Activated CD4-positive, alpha-beta T cell treated with anti-CD3 and anti-CD28 coated beads, Interleukin-2, Interleukin-6, amounts not matched to agents 100 ng/mL and 50 ng/mL, durations not matched to agents 16 hours and 8 hours (primary cell): Measurements from ENCODE around the gene PRKACA.
A peak's percentile ranks its signal among the peaks of the same experiment; 100 is the strongest.

Source experiments
- DNase-seq: peaks from one replicate; pipeline ENCODE4 v3.0.0-alpha.2; 2020

Gene PRKACA

DNA sequence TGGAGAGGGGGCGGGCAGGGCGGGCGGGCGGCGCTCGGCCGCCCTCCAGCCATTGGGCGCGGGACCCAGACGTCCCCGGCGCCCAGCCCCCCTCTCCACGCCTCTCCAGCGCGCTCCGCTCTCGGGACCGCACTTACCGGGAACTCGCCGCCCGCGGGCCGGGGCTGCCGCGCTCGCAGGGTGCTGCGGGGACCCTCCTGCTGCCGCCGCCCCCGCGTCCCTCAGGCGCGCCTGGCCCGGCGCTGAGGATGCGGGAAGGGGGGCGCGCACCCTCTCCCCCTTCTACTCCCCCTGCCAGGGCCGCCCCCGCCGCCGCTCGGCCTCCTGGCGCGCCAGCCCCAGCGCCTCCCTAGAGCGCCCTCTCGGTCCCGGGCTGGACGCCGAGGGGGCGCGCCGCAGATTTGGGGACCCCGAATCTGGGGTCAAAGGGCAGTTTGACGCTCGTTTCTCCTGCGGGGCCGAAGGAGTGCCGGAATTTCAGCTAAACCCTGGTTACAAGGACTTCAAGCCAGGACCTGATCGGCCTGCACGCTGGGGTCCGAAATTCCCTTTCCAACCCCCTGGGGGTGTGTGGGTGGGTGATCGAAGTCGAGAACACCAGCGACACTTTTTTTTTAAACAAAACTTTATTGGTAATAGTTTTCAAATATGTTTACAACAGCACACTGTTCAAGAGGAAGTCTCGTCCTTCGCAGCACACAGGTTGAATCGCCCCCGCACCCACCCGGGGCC lies 26.3 kb downstream of the PRKACA start:
- peak; percentile 39 for DNase-seq

DNA sequence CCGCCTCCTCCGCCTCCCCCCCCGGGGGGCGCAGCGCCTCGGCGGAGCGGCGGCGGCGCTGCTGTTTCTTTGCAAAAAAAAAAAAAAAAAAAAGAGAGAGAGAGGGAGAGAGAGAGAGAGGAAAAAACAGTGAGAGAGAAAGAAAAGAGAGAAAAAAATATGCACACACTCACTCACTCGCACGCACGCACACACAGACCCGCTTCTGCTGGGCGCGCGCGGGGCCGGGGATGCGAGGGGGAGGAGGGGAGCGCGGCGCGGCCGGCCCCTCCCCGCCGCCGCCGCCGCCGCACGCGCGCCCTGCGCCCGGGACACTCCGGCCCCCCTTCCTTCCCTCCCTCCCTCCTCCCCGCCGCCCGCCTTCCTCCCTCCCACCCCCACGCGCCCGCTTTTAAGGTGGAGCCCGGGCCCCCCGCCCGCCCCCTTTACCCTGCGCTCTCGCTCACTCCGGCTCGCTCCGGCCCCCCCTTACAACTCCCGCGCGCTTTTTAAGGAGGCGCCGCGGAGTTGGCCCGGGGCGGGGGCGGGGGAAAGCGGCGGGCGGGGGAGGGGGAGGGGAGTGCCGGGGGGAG lies 27.0 kb downstream of the PRKACA start, which contains the start of gene SAMD1:
Gene SAMD1 (minus strand): TSS at position 243 of the 572 bp plus-strand sequence.
- DNase-seq: peak; percentile 83

DNA sequence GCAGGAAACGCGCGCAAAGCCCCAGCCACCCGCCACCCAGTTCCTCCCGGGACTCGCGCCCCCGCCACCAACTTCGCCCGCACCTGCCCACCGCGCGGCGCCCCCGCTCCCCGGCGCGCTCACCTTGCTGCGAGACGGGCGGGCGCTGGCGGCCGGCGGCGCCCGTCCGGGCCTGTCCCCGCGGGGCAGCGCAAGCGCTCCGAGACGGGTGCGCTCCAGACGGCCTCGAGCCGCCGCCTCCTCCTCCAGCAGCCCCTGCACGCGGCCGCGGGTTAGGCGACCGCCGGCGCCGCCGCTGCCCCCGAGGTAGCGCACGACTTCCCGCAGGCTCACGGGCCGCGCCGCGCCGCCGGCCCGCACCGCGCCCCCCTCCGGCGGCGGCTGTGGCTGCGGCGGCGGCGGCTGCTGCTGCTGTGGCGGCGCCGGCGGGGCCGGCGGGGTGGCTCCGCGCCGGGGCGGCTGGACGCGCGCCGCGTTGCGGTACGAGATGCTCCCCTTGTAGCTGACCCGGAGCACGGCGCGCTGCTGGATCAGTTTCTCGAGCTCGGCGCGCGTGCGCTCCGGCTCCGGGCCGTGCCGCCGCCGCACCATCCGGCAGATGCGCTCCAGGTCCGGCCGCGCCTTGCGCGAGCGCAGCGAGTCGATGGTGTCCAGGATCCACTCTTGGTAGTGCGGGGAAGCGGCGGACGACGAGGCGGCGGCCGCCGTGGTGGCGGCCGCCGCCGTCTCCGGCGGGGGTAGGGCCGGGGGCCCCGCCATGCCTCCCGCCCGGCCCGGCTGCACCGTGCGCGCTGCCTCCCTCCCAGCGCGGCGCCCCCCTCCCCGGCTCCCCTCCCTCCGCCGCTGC lies 27.7 kb downstream of the PRKACA start:
- peak; percentile 63 for DNase-seq

DNA sequence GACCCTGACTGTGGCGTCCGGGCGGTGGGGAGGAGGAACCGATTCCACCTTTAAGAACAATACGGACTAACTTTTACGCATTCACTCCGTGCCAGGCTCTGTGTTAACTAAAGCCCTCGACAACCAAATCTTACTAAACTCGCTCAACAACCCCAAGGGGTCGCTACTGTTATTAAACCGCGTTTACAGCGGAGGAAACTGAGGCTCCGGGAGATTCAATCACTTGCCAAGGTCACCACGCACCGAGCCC lies 28.2 kb downstream of the PRKACA start:
- peak; percentile 30 for DNase-seq

DNA sequence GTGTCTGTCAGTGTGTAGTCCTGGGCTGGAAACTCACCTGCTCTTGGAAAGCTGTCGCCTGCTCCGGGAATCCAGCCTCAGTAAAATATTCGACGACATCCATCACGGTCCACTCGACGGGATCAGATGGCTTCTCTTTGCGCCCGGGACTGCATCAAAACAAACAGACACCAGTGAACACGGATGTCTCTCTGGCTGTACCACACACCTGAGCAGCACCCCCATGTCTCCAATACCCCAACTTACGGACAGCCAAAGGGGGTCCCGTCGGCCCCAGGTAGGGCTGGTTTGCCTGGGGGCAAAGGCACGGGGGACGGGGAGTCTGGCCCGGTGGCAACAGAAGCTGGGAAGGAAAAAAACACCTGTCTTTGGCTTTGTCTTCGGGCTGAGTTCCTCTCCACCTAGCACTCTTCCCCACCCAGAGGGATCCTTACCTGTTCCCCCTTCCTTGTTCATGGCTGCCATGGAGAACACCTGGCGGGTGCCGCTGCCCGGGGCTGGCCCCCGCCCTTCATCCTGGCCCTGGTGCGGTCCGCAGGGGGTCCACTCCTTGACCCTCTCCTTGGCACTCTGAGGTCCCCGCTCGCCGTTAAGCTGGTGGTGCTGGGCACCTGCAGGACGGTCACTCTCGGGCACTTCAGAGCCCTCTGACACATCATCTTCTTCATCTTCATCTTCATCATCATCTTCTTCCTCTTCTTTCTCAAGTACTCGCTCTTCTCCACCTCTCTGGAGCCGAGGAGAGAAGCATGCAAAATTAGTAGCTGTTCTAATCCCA lies 28.7 kb downstream of the PRKACA start:
- DNase-seq: no peak

DNA sequence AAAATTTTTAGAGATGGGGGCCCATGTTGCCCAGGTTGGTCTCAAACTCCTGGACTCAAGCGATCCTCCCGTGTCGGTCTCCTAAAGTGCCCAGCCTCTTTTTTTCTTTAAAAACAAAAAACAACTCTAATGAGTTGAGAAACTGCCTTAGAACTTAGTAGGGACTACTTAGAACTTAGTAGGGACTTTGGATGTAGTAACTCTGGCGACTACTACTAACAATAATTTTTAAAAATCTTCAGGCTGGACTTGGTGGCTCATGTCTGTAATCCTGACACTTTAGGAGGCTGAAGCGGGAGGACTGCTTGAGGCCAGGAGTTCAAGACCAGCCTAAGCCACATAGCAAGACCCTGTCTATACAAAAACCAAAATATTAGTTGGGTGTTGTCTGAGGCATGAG lies 31.5 kb downstream of the PRKACA start:
- DNase-seq: no peak

DNA sequence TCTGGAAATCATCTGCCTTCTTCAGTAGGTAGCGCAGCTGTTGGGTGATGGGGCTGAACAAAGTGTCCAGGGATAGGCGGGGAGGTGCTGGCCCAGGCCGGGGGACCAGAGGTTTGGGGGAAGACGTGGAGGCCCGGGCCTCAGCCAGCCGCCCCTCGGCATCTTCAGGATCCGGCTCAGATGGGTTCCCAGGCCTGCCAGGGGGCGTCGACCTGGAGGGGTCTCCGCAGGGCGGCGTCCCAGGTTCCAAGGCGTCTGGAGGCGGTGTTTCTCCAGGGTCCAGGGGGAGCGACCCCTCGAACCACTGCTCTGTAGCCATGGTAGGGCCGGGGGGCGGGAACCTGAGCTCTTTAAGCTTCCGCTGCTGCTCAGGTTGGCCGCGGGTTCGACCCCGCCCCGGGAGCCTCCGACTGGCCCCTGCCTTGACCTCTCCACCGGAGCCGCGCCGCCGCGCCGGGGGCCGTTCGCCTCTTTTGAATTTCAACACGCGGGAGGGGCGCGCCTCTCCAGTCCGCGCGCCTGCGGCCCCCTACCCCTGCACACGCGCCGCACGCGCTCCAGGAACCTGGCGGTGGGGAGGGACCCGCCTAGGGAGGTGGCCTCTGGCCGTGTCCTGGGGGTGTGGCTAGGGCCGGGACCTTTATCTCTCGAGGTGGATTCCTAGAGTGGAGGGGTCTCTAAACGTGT lies 32.1 kb downstream of the PRKACA start, which contains the start of gene C19orf67:
Gene C19orf67 (minus strand): TSS at position 475 of the 687 bp plus-strand sequence. CDS start 156 bp downstream, at position 319.
- no peak for DNase-seq

DNA sequence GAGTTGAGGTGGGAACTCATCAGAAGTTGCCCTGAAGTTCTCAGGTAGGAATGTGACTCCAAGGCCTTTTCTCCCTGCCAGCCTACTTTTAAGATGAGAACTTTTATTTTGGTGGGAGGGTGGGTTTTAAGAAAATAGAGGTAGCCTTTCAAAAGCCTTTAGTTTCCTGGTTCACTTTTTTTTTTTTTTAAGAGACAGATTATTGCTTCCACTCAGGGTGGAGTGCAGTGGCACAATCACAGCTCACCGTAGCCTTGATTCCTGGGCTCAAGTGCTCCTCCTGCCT lies 34.9 kb downstream of the PRKACA start:
- DNase-seq: no peak

DNA sequence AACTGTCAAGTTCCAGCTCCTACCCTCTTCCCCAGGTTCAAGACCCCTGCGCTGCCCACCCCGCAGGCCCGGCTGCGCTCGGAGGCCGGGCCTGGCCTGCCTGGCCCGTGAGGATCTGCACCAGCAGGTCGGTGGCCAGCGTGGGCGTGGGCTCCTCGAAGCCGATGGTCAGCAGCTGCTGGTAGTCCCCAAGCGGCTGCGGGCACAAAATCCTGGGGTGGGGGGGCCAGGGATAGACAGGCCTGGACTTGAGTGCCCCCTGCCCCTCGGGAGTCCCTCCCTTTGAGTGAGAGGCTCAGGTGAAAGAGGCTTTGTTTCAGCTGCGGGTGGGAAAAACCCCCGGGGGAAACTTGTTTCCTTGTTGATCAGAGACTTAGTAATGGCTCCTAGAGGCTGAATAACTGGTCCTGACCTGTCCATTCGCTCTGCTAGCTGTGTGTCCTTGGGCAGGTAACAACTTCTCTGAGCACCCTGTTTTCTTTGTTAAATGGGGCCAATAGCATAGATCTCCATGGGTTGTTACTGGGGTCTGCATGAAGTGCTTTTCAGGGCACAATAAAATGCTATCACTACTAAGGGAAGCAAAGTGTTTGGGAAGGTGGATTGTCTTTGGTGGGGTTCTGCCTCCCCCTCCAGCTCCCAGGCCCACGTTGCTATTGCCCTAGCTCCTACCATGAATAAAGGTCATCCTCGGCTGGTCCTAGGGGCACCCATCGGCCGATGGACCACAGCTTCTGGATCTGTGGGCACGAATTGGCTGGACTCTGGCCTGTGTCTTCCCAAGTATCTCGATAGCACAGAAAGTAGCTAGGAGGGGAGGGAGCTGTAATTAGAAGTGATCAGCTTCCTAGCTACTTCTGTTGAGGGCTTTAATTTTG lies 35.5 kb downstream of the PRKACA start:
- DNase-seq: peak; percentile 31

DNA sequence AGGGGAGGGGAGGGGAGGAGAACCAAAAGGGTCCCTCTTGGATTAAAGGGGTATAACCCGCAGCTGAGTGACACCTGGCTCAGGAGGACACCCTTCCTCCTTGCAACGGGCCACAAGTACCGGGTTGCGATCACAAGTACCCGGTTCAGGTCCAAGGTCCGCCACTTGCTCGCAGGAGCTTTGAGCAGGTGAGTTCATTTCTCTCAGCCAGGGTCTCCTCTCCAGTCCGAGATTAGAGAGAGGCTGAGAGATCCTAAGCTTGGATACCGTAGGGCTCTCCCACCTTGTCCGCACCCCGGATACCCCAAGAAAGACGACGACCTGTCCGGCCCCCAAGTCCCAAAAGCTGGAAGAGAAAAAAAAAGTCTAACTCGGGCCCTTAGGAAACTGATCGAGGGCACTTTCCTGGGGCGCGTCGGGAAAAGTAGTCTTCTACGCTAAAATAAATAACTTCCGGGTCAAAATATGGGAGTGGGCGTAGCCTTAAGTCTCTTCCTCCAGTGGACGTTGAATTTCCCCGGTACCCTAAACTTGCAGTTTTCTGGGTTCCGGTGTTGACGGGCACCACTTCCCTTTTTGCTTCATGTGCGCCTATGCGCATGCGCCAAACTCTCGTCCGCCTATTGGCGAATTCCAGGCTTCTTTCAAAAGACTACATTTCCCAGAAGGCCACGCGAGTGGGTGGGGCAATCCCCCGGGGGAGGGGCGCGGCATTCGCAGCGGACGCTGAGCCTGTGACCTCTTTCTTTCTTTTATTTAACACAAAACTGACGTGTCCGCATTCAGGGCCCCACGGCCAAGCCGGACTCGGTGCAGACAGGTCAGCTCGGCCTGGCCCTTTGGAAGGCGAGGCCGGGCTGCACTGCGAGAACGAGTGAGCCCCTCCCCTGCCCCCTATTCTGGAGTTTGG lies 36.4 kb downstream of the PRKACA start:
- peak; percentile 100 for DNase-seq

DNA sequence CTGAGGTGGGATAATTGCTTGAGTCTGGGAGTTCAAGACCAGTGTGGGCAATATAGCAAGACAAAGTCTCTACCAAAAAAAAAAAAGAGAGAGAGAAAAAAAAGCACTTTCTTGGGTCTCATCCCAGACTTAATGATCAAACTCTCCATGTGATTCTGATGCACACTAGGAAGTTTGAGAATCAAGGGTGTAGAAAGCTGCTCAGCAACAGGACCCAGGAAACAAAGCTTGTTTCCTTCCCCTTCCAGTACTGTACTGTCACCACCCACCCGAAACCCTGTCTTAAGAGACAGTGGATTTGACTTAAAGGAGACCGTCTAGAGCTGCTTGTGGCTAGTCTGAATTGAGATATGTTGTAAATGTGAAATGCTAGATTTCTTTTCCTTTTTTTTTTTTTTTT lies 39.2 kb downstream of the PRKACA start:
- DNase-seq: no peak

DNA sequence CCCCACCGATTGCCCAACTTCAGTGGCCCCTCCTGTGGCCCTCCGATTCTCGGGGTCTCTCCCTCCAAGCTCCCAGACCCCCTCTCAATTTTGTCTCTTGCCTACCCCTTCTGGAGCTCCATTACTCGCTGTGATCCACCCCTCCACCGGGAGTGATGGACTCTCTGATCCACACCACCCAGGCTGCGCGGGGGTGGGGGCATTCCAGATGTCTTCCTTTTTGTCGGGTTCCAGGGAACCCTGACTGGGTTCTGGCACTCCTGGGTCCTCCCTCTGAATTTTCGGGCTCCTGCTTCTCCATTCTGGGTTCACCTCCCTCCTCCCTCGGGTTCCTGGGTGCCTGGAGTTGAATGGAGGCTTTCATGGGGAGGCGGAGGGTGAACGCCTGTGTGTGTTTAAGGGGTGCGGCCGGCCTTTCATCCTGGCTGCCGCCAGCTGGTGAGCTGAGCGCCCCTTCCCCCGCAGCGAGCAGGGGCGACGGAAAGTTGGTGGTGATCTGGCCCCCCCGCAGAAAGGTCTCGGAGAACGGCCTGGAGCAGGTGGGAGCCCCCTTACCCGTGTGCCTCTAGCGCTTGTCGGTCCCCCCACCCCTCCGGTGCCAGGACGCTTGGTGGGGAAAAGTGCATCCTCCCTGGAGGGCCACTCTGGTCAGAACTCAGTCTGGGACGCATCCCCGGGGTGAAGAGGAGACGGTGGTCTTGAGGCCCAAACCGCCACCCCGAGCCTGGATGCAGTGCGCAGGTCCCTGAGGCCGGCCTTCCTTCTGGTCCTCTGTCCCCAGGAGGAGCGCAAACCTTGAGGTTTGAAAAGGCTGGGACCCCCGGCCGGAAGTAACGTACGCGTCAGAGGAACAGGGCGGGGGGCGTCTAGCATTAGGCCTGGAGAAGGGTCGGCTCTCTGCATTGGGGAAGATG lies 43.4 kb downstream of the PRKACA start:
- DNase-seq: peak; percentile 38

DNA sequence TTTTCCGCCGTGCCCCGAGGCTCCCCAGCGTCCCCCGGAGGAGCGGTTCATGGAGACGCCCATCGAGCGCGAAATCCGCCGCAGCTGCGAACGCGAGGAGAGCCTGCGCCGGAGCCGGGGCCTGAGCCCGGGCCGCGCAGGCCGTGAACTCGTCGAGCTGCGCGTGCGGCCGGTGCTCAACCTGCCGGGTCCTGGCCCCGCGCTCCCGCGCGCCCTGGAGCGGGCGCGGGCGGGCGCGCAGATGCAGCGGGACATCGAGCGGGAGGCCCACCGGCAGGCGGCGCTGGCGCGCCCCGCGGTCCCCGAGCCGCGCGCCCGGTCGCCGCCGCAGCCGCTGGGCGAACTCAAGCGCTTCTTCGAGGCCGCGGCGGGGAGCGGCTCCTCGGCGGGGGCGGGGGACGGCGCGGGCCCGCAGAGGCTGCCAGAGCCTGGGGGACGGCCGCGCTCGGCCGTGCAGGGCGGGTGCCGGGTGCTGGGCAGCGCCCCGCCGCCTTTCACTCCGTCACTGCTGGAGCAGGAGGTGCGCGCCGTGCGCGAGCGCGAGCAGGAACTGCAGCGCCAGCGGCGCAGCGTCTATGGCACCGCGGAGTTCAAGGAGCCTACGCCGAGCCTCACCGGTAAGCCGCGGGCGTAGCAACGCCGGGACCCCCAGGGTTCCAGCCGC lies 44.2 kb downstream of the PRKACA start:
- peak; percentile 84 for DNase-seq

DNA sequence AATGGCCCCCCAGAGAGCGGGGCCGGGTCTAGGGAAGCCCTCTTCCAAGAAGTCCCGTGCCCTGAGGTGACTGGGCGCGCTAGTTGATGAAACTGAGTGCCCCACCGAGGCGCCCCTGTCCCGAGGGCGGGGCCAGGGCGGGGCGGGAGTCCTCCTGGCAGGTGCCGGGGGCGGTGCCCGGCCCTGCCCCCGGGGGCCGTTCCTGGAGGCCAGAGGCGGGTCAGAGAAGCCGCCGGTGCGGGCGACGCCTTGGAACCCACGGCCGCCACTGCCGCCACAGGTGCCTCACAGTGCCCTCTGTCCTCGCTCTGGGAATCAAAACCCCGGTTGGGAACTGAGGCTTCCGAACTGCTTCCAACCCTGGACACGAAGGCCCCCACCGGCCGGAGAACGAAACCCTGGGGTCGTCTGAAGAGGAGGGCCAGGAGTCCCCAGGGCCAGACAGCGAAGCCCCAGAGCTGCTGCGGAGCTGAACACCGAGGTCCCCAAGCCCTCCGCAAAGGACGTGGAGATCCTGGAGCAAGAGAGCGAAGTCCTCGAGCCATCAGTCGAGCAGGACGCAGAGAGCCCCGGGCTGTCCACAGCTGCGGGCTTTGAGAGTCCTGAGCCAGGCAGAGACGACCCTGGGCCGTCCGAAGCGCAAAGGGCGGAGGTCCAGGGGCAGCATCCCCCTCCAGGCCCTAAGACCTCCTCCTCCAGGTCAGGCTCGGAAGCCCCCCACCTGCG lies 44.9 kb downstream of the PRKACA start, which contains the start of gene MISP3:
Gene MISP3 (plus strand): TSS at position 252 of the 726 bp plus-strand sequence. CDS start 524 bp downstream, outside the sequence.
- peak; percentile 52 for DNase-seq

DNA sequence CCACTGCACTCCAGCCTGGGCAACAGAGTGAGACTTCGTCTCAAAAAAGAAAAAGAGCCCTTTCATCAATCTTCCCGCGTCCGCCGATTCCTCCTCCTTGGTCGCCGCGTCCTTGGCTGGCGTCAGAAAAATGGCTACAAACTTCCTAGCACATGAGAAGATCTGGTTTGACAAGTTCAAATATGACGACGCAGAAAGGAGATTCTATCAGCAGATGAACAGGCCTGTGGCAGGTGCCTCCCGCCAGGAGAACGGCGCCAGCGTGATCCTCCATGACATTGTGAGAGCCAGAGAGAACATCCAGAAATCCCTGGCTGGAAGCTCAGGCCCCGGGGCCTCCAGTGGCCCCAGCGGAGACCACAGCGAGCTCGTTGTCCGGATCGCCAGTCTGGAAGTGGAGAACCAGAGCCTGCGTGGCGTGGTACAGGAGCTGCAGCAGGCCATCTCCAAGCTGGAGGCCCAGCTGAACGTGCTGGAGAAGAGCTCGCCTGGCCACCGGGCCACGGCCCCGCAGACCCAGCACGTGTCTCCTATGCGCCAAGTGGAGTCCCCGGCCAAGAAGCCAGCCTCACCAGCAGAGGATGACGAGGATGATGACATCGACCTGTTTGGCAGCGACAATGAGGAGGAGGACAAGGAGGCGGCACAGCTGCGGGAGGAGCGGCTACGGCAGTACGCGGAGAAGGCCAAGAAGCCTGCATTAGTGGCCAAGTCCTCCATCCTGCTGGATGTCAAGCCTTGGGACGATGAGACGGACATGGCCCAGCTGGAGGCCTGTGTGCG lies 47.1 kb downstream of the PRKACA start:
- DNase-seq: no peak

DNA sequence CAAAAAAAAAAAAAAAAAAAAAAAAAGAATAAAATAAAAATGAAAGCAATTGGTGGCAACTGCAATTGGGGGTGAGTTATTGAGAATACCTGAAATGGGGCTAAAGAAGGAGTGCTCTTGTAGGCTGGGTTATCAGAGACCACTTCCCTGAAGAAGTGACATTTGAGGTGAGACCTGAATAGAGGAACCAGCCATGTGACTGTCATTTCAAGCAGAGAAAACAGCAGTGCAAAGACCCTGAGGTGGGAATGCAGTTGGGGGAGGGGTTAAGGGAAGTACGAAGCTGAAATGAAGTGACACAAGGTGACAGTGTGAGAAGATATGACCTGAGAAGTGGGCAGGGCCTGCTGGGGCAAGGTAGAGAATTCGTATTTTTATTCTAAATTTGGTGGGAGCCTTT lies 51.4 kb downstream of the PRKACA start:
- DNase-seq: no peak

DNA sequence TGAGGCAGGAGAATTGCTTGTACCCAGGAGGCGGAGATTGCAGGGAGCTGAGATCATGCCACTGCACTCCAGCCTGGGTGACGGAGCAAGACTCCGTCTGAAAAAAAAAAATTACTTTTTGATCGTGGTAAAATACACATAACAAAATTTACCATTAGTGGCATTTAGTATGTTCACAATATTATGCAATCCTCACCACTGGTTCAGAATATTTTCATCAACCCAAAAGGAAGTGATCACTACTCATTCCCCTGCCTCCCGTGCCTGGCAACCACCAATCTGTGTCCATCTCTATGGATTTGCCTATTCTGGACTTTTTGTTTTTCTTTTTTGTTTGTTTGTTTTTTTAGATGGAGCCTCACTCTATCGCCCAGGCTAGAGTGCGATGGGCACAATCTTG lies 54.5 kb downstream of the PRKACA start:
- DNase-seq: no peak
